B cell (primary cell): ENCODE results near the gene PRLH. TPM values are rescaled to one million over a fixed set of nuclear protein-coding genes. Genes with fewer than 3 reads are reported as not detected.

Experiments
- ATAC-seq: fragments of 200-7000 bp; cut with Tn5 transposase; one replicate; pipeline ENCODE4 v1.10.0; 2021; ENCODE audit warnings: low read depth, mild to moderate bottlenecking, moderate number of reproducible peaks, moderate library complexity
- CTCF ChIA-PET: fragments of 350-600 bp; sonication (Branson Sonifier 250); formaldehyde crosslinking; loops from one replicate; lab custom pipeline; 2021; ENCODE audit warnings: antibody characterized with exemption, inconsistent platforms; lab: Charles Lee
- POLR2A ChIA-PET: fragments of 350-600 bp; sonication (Branson Sonifier 250); formaldehyde crosslinking; loops from one replicate; lab custom pipeline; 2021; ENCODE audit warnings: antibody characterized with exemption; lab: Charles Lee
- DNase-seq: peaks from one replicate; pipeline ENCODE4 v3.0.0; 2013
- H2AFZ ChIP-seq: 2 replicates; pipeline ENCODE4 v1.6.1; 2012; ENCODE audit warnings: mild to moderate bottlenecking, low read depth, low read length; ENCODE audit not compliant: insufficient read depth, poor library complexity, severe bottlenecking
- H3K27ac ChIP-seq, 2 donors: 1 replicate in 1 of 2; 2 replicates in 1 of 2; pipeline ENCODE4 v1.5.1; 2012 to 2013; ENCODE audit warnings: low read length in 2 of 2, mild to moderate bottlenecking in 2 of 2, moderate library complexity in 1 of 2
- H3K27me3 ChIP-seq, 4 experiments: fragments of 200-600 bp in 1 of 4; sonication (generic) in 1 of 4; replicated peaks in 1 of 4; 1 replicate in 2 of 4; 2 replicates in 2 of 4; pipeline versions ENCODE4 v1.6.1 to v1.7.0; 2013 to 2016; ENCODE audit warnings: low read length in 3 of 4, mild to moderate bottlenecking in 2 of 4, mixed read lengths in 1 of 4, moderate library complexity in 1 of 4; ENCODE audit not compliant: insufficient read depth in 4 of 4, control insufficient read depth in 3 of 4; ENCODE audit errors: control extremely low read depth in 1 of 4
- H3K36me3 ChIP-seq, 2 experiments: replicated peaks in 1 of 2; 1 replicate in 1 of 2; 2 replicates in 1 of 2; pipeline versions ENCODE4 v1.6.1 to v1.7.1; 2013; ENCODE audit warnings: low read length in 1 of 2; ENCODE audit not compliant: insufficient read depth in 2 of 2, control insufficient read depth in 1 of 2; ENCODE audit errors: control extremely low read depth in 1 of 2, extremely low read depth in 1 of 2
- H3K4me1 ChIP-seq, 2 donors: fragments of 200-600 bp in 1 of 2; sonication (generic) in 1 of 2; 1 replicate in 1 of 2; 2 replicates in 1 of 2; pipeline versions ENCODE4 v1.5.1 to v1.6.1; 2013 to 2017; ENCODE audit warnings: low read length in 2 of 2; ENCODE audit not compliant: control insufficient read depth in 2 of 2, insufficient read depth in 2 of 2
- H3K4me2 ChIP-seq: replicated peaks from 2 replicates; pipeline ENCODE3; 2012; ENCODE audit warnings: mild to moderate bottlenecking, low read depth, low read length; ENCODE audit not compliant: poor library complexity, severe bottlenecking
- H3K4me3 ChIP-seq, 5 experiments: fragments of 200-600 bp in 1 of 5; sonication (generic) in 1 of 5; 1 replicate in 3 of 5; 2 replicates in 2 of 5; pipeline versions ENCODE4 v1.5.1 to v1.7.0; 2011 to 2016; ENCODE audit warnings: low read length in 4 of 5, mild to moderate bottlenecking in 4 of 5, low read depth in 2 of 5, control low read depth in 1 of 5, moderate library complexity in 1 of 5; ENCODE audit not compliant: insufficient read depth in 1 of 5; ENCODE audit errors: control extremely low read depth in 1 of 5, extremely low read depth in 1 of 5
- H3K79me2 ChIP-seq: fragments of 200-600 bp; sonication (generic); one replicate; pipeline ENCODE4 v1.6.0; 2016; ENCODE audit warnings: low read length; ENCODE audit not compliant: control insufficient read depth, insufficient read depth
- H3K9ac ChIP-seq: fragments of 200-600 bp; sonication (generic); 2 replicates; pipeline ENCODE4 v1.6.1; 2017; ENCODE audit warnings: mild to moderate bottlenecking, low read length, moderate library complexity
- H3K9me3 ChIP-seq, 3 donors: one replicate each; pipeline versions ENCODE4 v1.6.1 to v1.7.1; 2013; ENCODE audit warnings: low read length in 2 of 3; ENCODE audit not compliant: control insufficient read depth in 2 of 3, insufficient read depth in 1 of 3; ENCODE audit errors: control extremely low read depth in 1 of 3
- H4K20me1 ChIP-seq: 2 replicates; pipeline ENCODE4 v1.6.0; 2012; ENCODE audit warnings: mild to moderate bottlenecking, low read length; ENCODE audit not compliant: insufficient read depth, control insufficient read depth, poor library complexity, severe bottlenecking
- H3K27ac Mint-ChIP-seq: one replicate; pipeline ENCODE4 v1.8.0; 2021; ENCODE audit warnings: mixed read lengths
- H3K27me3 Mint-ChIP-seq: one replicate; pipeline ENCODE4 v1.8.0; 2021; ENCODE audit warnings: mixed read lengths
- H3K4me1 Mint-ChIP-seq: one replicate; pipeline ENCODE4 v1.8.0; 2021; ENCODE audit warnings: mixed read lengths
- H3K4me3 Mint-ChIP-seq: one replicate; pipeline ENCODE4 v1.8.0; 2021; ENCODE audit warnings: mixed read lengths
- H3K9me3 Mint-ChIP-seq: one replicate; pipeline ENCODE4 v1.8.0; 2022; ENCODE audit warnings: mixed read lengths; ENCODE audit not compliant: insufficient read depth
- CTCF ChIP-seq: fragments of 200-600 bp; IDR thresholded peaks from one replicate; pipeline ENCODE4 v1.8.0; 2022; ENCODE audit warnings: antibody characterized with exemption, mild to moderate bottlenecking
- EZH2 ChIP-seq: IDR thresholded peaks from 2 replicates; pipeline ENCODE4 v1.6.1; 2012; ENCODE audit warnings: borderline replicate concordance, low read depth, mild to moderate bottlenecking, moderate library complexity, low read length; ENCODE audit not compliant: insufficient read depth, poor library complexity, severe bottlenecking
- WGBS: methylation state at CpG from one replicate; pipeline ENCODE4 v1.1.5; 2013; ENCODE audit warnings: missing lambda C conversion rate; ENCODE audit not compliant: insufficient coverage; 5-methylcytosine and 5-hydroxymethylcytosine counted together
- intact Hi-C: fragments of 100-400 bp; cut with micrococcal nuclease; formaldehyde crosslinking; loops from one replicate; pipeline ENCODE4 v1.10.0; 2022
- polyA plus RNA-seq: library from polyadenylated mRNA; depleted of rRNA; stranded (reverse); fragments of >200 nt; gene quantifications from 2 replicates; pipeline ENCODE4 v1.2.3, GENCODE V29; 2012
- total RNA-seq, 2 donors: library from RNA; stranded (reverse); fragments of 120-200 nt in 1 of 2; gene quantifications; 1 replicate in 1 of 2; 2 replicates in 1 of 2; pipeline versions ENCODE4 v1.2.3 to v1.2.4, GENCODE V29; 2013 to 2022

The PRLH gene
- total and polyA plus RNA-seq, 2 donors (not counting 1 experiment from before 2014, with no cell fraction given), result not detected

- no peak for ATAC-seq
- Histone ChIP-seq H3K4me1 (no peaks in the 10 kb centered on the region), H3K4me2 (no peak overlapping the region), H3K9ac (no peak overlapping the region), H3K79me2 (no peaks in the 10 kb centered on the region), H2AFZ (no peak overlapping the region), H3K27me3 (peaks cover 0 to 4% (median 0%) of the 10 kb centered on the region in 4 experiments), H3K9me3 (no peaks in the 10 kb centered on the region), H3K27ac (no peak overlapping the region), H4K20me1 (no peaks in the 10 kb centered on the region), H3K4me3 (no peak overlapping the region), H3K36me3 (no peaks in the 10 kb centered on the region)
- TF ChIP-seq EZH2 (no peak), CTCF (no peak)
- no peak for DNase-seq
- no peak overlapping the region for H3K27ac Mint-ChIP-seq
- no peaks in the 10 kb centered on the region for H3K9me3 Mint-ChIP-seq
- peaks cover 15% of the 10 kb centered on the region for H3K27me3 Mint-ChIP-seq
- CTCF ChIA-PET, result interaction anchor here (1.0 to 2.4 kb wide), 2 partner anchors 27 to 32 kb away, joined by 3 to 8 read pairs; no protein-coding TSS in a partner anchor
- no peaks in the 10 kb centered on the region for H3K4me1 Mint-ChIP-seq
- POLR2A ChIA-PET, result no interaction called here
- 94% methylated on average over 2 of the region's 6 CpGs for WGBS
- intact Hi-C loops, result no loop called here
- no peak overlapping the region for H3K4me3 Mint-ChIP-seq
Measured at GRCh38 chr2:237539681-237540080, 26.7 kb upstream of the PRLH start.

- H2AFZ ChIP-seq, result no peak overlapping the region
- no peak for DNase-seq
- H3K4me3 ChIP-seq, result no peak overlapping the region
- POLR2A ChIA-PET, result no interaction called here
- intact Hi-C loops, result no loop called here
- no peak overlapping the region for H3K4me3 Mint-ChIP-seq
- no peaks in the 10 kb centered on the region for H3K36me3 ChIP-seq
- no peaks in the 10 kb centered on the region for H3K79me2 ChIP-seq
- H3K9me3 ChIP-seq, result no peaks in the 10 kb centered on the region
- H3K27me3 ChIP-seq, result peaks cover 0 to 4% (median 0%) of the 10 kb centered on the region in 4 experiments
- H3K4me1 ChIP-seq, result no peaks in the 10 kb centered on the region
- no peak overlapping the region for H3K27ac Mint-ChIP-seq
- 96% methylated on average over 13 of the region's 13 CpGs for WGBS
- no peak for TF ChIP-seq CTCF
- no peak overlapping the region for H3K27ac ChIP-seq
- no peaks in the 10 kb centered on the region for H3K9me3 Mint-ChIP-seq
- H3K4me1 Mint-ChIP-seq, result no peaks in the 10 kb centered on the region
- no peak overlapping the region for H3K4me2 ChIP-seq
- H3K9ac ChIP-seq, result no peak overlapping the region
- no peaks in the 10 kb centered on the region for H4K20me1 ChIP-seq
- ATAC-seq, result no peak
- peaks cover 15% of the 10 kb centered on the region for H3K27me3 Mint-ChIP-seq
- CTCF ChIA-PET, result interaction anchor here (1.0 to 2.4 kb wide), 2 partner anchors 27 to 32 kb away, joined by 3 to 8 read pairs; no protein-coding TSS in a partner anchor
Measured at GRCh38 chr2:237540223-237540775, 26.1 kb upstream of the PRLH start.
